ENCODE results near the gene CYP2W1. TPM values are rescaled to one million over a fixed set of nuclear protein-coding genes. Genes with fewer than 3 reads are reported as not detected.

CYP2W1 gene
- total RNA-seq, 4 donors from 2014 or later: 5.7 to 18.6 (median 12.1) TPM

GRCh38 chr7:970744-971143, 12.2 kb upstream of the CYP2W1 start:
- 85 to 89% methylated on average over 6 of the region's 6 CpGs for WGBS, 2 donors
- Histone ChIP-seq H3K36me3 (peaks cover 2 to 68% (median 30%) of the 10 kb centered on the region in 3 donors), H3K27me3 (no peaks in the 10 kb centered on the region), H3K4me3 (no peak overlapping the region), H3K27ac (peak overlapping the region in 2 of 4 donors; percentile 55 to 88), H3K4me1 (peaks cover 0 to 58% (median 27%) of the 10 kb centered on the region in 4 donors), H3K9me3 (no peaks in the 10 kb centered on the region)
- TF ChIP-seq CTCF (IDR thresholded peaks at IDR 0.05): no peak
- DNase-seq (ENCODE audit: low spot score in 2 of 2): no peak

GRCh38 chr7:972110-972509, 10.9 kb upstream of the CYP2W1 start:
- 83 to 84% methylated on average over 12 of the region's 12 CpGs for WGBS, 2 donors
- no peaks in the 10 kb centered on the region for H3K27me3 ChIP-seq
- H3K4me1 ChIP-seq: peaks cover 0 to 70% (median 39%) of the 10 kb centered on the region in 4 donors
- TF ChIP-seq EP300 (IDR thresholded peaks at IDR 0.05): no peak
- TF ChIP-seq CTCF (IDR thresholded peaks at IDR 0.05): no peak
- TF ChIP-seq POLR2A (IDR thresholded peaks at IDR 0.05): no peak
- no peaks in the 10 kb centered on the region for H3K9me3 ChIP-seq
- H3K4me3 ChIP-seq: no peak overlapping the region
- DNase-seq (ENCODE audit: low spot score in 2 of 2): no peak
- peak overlapping the region in 3 of 4 donors; percentile 3 to 88 (median 13) for H3K27ac ChIP-seq
- H3K36me3 ChIP-seq: peaks cover 2 to 57% (median 30%) of the 10 kb centered on the region in 3 donors

- no peaks in the 10 kb centered on the region for H3K27me3 ChIP-seq
- 50 to 56% methylated on average over 10 of the region's 10 CpGs for WGBS, 2 donors
- DNase-seq (ENCODE audit: low spot score in 2 of 2): no peak
- H3K4me3 ChIP-seq: no peak overlapping the region
- H3K36me3 ChIP-seq: peaks cover 2 to 50% (median 27%) of the 10 kb centered on the region in 3 donors
- peaks cover 0 to 74% (median 41%) of the 10 kb centered on the region in 4 donors for H3K4me1 ChIP-seq
- no peaks in the 10 kb centered on the region for H3K9me3 ChIP-seq
- TF ChIP-seq POLR2A (IDR thresholded peaks at IDR 0.05): no peak
- TF ChIP-seq CTCF (IDR thresholded peaks at IDR 0.05): no peak
- no peak for TF ChIP-seq EP300 (IDR thresholded peaks at IDR 0.05)
- H3K27ac ChIP-seq: peak overlapping the region in 3 of 4 donors; percentile 3 to 88 (median 58)
These were observed 10.2 kb upstream of the CYP2W1 start for GRCh38 chr7:972676-973309.

GRCh38 chr7:973312-973711, 9.7 kb upstream of the CYP2W1 start:
- Histone ChIP-seq H3K27ac (peak overlapping the region in 3 of 4 donors; percentile 5 to 88 (median 58)), H3K4me3 (no peak overlapping the region), H3K36me3 (peaks cover 0 to 45% (median 22%) of the 10 kb centered on the region in 3 donors), H3K4me1 (peaks cover 0 to 72% (median 43%) of the 10 kb centered on the region in 4 donors), H3K27me3 (no peaks in the 10 kb centered on the region), H3K9me3 (no peaks in the 10 kb centered on the region)
- 80 to 85% methylated on average over 9 of the region's 9 CpGs for WGBS, 2 donors
- DNase-seq (ENCODE audit: low spot score in 2 of 2): no peak
- TF ChIP-seq EP300 (IDR thresholded peaks at IDR 0.05) (no peak), POLR2A (IDR thresholded peaks at IDR 0.05) (no peak), CTCF (IDR thresholded peaks at IDR 0.05) (no peak)

GRCh38 chr7:974172-974571, 8.8 kb upstream of the CYP2W1 start:
- H3K9me3 ChIP-seq: no peaks in the 10 kb centered on the region
- H3K36me3 ChIP-seq: peaks cover 0 to 36% (median 13%) of the 10 kb centered on the region in 3 donors
- no peak for DNase-seq (ENCODE audit: low spot score in 2 of 2)
- WGBS, 2 donors: 29% methylated on average over 7 of the region's 7 CpGs
- peaks cover 0 to 66% (median 44%) of the 10 kb centered on the region in 4 donors for H3K4me1 ChIP-seq
- peak overlapping the region; percentile 64 to 99 (median 81) for H3K4me3 ChIP-seq
- TF ChIP-seq POLR2A (IDR thresholded peaks at IDR 0.05) (no peak), EP300 (IDR thresholded peaks at IDR 0.05) (no peak), CTCF (IDR thresholded peaks at IDR 0.05) (no peak)
- H3K27me3 ChIP-seq: no peaks in the 10 kb centered on the region
- peak overlapping the region in 3 of 4 donors; percentile 88 to 97 (median 96) for H3K27ac ChIP-seq
